GM18873 (cell line): ENCODE data around the gene KRT76.
"Not testable (repeated sequence)": the region's sequence is repeated elsewhere in the genome, so short reads cannot be mapped to it uniquely, and the experiment has no call there.

Experiments used
- ATAC-seq: cut with Tn5 transposase; IDR thresholded peaks from one replicate; pipeline ENCODE4 v1.9.1; 2021; ENCODE audit warnings: mild to moderate bottlenecking, moderate library complexity, moderate number of reproducible peaks; ENCODE audit not compliant: unreplicated experiment, low FRiP score

KRT76 gene

DNA sequence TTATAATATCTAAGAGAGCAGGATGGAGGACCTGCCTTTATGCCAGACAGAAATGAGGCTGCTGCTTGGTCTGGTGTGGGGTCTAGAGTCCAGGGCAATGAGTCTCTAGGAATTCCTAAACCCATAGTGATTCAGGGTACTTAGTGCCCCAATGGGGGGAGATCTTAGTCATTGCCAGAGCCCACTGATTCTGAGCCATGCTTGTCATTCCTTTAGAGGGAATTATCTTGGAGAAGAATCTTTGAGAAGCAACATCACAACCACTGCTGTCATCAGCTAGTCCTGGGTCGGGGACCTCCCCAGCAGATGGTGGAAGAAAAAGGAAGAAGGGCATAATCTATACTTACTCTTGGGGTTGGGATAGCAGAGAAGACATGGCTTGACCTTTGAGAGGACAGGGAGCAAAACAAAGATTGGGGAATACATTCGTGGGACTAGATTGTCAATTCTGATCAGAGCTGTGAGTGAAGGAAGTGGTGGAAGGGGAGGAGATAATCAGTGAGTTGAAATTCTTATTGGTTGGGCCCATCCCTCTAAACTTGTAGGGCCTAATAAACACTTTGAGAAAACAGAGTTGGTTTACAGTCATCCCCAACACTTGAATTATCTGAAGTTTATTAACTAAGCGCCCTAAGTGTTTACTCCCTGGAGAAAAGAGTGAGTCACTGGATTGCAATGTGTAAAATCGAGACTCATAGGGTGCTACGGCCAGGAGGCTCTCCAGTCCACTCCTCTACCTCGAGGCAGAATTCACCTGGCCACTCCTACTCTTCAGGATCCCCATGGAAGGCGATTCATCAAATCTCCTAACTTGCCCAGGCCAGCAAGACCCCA, 21.7 kb upstream of the KRT76 start:
- no peak for ATAC-seq

DNA sequence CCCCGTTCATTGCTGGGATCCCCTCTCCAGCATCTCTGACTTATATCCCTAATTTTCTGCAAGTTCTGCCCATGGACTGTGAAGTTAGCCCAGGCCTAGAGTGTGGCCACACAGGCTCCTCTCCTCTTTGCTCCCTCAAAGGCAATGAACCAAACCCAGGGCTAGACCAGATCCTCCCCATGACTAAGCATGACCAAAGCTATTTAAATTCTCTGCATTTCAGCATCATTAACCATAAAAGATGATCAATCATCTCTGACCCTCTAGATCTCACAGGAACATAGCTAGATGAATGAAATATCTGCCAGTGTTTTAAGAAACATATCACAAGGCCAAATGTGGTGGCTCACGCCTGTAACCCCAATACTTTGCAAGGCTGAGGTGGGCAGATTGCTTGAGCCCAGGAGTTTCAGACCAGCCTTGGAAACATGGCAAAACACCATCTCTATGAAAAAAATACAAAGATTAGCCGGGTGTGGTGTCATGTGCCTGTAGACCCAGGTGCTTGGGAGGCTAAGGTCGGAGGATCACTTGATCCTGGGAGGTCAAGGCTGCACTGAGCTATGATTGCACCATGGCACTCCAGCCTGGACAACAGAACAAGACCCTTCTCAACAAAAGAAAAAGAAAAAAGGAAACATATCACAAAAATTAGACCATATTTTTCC, 21.0 kb upstream of the KRT76 start:
- no peak for ATAC-seq

GRCh38 chr12:52797529-52797894, 20.4 kb upstream of the KRT76 start:
- no peak for ATAC-seq

GRCh38 chr12:52796839-52797528, 19.8 kb upstream of the KRT76 start:
- ATAC-seq: no peak

- no peak for ATAC-seq
Measured at GRCh38 chr12:52796429-52796794, 19.3 kb upstream of the KRT76 start.

- no peak for ATAC-seq
Measured at GRCh38 chr12:52795694-52796428, 18.7 kb upstream of the KRT76 start, which contains the start of gene KRT3. Gene KRT3 (minus strand): TSS chr12:52796117. CDS start chr12:52796042, 75 bp downstream.

GRCh38 chr12:52795332-52795674, 18.2 kb upstream of the KRT76 start:
- not testable (repeated sequence) for ATAC-seq

DNA sequence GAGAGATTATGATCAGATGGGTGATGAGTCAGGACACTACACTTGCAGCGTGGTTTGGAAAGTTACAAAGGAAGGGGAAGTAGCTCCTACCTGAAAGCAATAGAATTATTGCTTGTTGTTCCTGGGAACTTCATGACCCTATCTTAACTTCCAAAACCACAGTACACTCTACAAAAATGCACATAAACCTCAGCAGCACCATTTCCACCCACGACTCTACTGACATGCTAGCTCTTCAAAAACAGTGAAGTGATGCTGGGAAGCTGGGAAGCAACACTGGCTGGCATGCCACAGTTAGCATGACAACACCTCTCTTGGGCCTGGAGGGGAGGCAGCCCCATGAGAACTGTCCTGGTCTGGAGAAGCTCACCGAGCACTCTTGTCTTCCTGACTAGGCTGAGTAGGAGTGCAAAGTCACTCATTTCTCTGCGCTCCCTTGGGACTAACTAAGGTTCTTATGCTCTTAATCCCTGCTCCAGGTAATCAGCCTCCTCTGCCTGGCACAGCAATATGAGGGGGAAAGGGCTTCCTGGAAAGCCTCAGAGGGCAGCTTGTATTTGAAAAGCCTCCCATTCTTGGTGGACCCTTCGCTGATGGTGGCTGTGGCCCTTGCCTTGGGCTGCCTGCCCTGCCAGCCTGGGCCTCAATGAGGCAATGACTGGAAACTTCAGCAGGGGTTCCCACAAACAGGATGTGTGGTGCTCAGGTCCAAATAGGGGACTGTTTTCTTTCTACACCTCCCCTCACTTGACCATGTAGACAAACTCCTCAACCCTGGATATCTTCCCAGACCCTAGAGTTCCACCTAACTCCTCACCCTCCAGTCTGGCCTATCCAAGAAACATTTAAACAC, 17.6 kb upstream of the KRT76 start:
- no peak for ATAC-seq

DNA sequence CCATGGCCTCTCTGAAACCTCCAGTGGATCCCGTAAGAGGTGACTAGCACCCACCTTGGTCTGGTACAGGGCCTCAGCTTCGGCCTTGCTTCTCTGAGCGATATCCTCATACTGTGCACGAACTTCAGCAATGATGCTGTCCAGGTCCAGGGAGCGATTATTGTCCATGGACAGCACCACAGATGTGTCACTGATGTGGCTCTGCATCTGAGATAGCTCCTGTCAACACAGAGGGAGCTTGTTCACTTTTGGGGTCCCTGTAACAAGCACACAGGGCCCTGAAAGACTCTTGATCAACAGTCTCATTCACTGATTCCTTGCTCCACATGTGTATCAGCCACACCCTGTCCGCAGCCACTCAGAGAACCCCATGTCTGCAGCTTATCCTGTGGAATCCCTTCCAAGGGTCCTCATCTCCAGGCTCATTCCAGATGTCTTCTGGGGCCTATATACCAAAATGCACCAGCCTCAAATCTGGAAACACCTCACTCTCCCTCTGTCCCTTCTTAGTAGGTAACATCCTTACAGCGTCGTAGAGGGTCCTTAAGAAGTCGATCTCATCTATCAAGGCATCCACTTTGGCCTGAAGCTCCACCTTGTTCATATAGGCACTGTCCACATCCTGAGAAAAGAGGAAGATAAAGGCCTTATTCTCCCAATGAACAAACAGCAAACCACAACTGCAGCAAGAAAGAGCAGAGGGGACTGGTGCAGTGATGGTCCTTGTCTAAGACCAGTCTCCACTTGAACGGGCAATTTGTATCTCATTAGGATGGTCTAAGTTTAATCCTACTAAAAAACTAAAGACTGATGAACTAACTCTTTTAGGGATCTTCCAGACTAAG, 15.3 kb upstream of the KRT76 start:
- no peak for ATAC-seq

- no peak for ATAC-seq
Measured at GRCh38 chr12:52791271-52792184, 14.4 kb upstream of the KRT76 start.

- ATAC-seq: no peak
Measured at GRCh38 chr12:52790427-52791270, 13.5 kb upstream of the KRT76 start.

DNA sequence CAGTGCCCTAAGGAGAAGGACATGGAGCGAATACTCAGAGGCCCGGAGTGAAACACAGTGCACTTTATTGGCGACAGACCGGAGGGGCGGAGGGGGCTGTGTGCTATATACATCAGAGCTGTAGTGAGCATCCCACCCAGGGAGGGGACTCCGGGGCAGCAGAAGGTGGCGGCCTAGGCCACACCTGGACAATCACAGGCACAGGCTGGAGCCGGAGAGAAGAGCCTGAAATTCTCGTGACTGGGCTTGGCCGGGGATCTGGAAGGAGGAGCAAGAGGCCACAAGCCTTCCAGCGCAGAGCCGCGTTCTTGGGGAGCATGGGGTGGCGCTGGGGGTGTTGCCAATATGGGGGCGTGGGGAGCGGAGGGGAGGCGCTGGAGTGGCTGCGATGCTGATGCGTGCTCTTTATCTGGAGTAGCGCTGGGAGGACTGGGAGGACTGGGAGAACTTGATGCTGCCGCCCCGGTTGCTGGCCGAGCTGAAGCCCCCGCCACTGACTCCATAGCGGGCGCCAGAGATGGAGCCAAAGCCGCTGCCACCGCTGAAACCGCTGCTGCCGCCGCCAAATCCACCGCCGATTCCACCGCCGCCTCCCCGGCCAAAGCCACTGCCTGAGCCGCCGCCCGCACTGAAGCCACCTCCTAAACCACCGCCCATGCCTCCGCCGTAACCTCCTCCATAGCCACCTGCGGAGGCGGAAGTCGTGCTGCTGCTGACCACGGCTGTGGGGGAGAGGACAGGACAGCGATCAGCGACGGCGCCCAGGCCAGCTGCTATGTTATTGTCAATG, 12.7 kb upstream of the KRT76 start:
- ATAC-seq: no peak

GRCh38 chr12:52788876-52789636, 11.9 kb upstream of the KRT76 start:
- no peak for ATAC-seq

GRCh38 chr12:52788192-52788875, 11.2 kb upstream of the KRT76 start:
- ATAC-seq: no peak
